ENCODE measurements around the gene RGS6. TPM values are rescaled to one million over a fixed set of nuclear protein-coding genes. Genes with fewer than 3 reads are reported as not detected.

RGS6 gene
- total and polyA plus RNA-seq, 2 experiments from 2014 or later: 0.86 to 0.95 TPM

GRCh38 chr14:72222046-72222445, 289.8 kb downstream of the RGS6 start:
- Histone ChIP-seq H3K27ac (no peak overlapping the region), H3K4me1 (ENCODE audit: low read depth) (no peaks in the 10 kb centered on the region), H3K36me3 (no peaks in the 10 kb centered on the region), H3K9me3 (ENCODE audit: low read depth) (no peaks in the 10 kb centered on the region), H3K27me3 (no peaks in the 10 kb centered on the region), H3K4me3 (no peak overlapping the region)
- no peak for TF ChIP-seq CTCF (IDR thresholded peaks at IDR 0.05; ENCODE audit: low read depth, low read length)
- no peak for DNase-seq (ENCODE audit: low read depth in 1 of 2, low spot score in 1 of 2)

GRCh38 chr14:72236629-72237028, 304.4 kb downstream of the RGS6 start:
- H3K27ac ChIP-seq: no peak overlapping the region

GRCh38 chr14:72237722-72238666, 305.8 kb downstream of the RGS6 start:
- H3K27ac ChIP-seq: no peak overlapping the region
- no peak overlapping the region for H3K4me3 ChIP-seq
- H3K4me1 ChIP-seq (ENCODE audit: low read depth): no peaks in the 10 kb centered on the region
- H3K27me3 ChIP-seq: no peaks in the 10 kb centered on the region
- DNase-seq (ENCODE audit: low read depth in 1 of 2, low spot score in 1 of 2): no peak
- no peak for TF ChIP-seq CTCF (IDR thresholded peaks at IDR 0.05; ENCODE audit: low read depth, low read length)
- H3K9me3 ChIP-seq (ENCODE audit: low read depth): no peaks in the 10 kb centered on the region
- no peaks in the 10 kb centered on the region for H3K36me3 ChIP-seq

More at GRCh38 chr14:72236629-72237028, 304.4 kb downstream of the RGS6 start:
- no peak for DNase-seq (ENCODE audit: low read depth in 1 of 2, low spot score in 1 of 2)
- Histone ChIP-seq H3K4me1 (ENCODE audit: low read depth) (no peaks in the 10 kb centered on the region), H3K9me3 (ENCODE audit: low read depth) (no peaks in the 10 kb centered on the region), H3K27me3 (no peaks in the 10 kb centered on the region), H3K4me3 (no peak overlapping the region), H3K36me3 (no peaks in the 10 kb centered on the region)
- TF ChIP-seq CTCF (IDR thresholded peaks at IDR 0.05; ENCODE audit: low read depth, low read length): no peak

GRCh38 chr14:72243309-72244293, 311.4 kb downstream of the RGS6 start:
- no peaks in the 10 kb centered on the region for H3K27me3 ChIP-seq

More at GRCh38 chr14:72243309-72244293, 311.4 kb downstream of the RGS6 start:
- DNase-seq (ENCODE audit: low read depth in 1 of 2, low spot score in 1 of 2): no peak
- H3K4me3 ChIP-seq: no peak overlapping the region
- no peaks in the 10 kb centered on the region for H3K4me1 ChIP-seq (ENCODE audit: low read depth)
- TF ChIP-seq CTCF (IDR thresholded peaks at IDR 0.05; ENCODE audit: low read depth, low read length): no peak
- H3K27ac ChIP-seq: no peak overlapping the region
- H3K9me3 ChIP-seq (ENCODE audit: low read depth): no peaks in the 10 kb centered on the region
- no peaks in the 10 kb centered on the region for H3K36me3 ChIP-seq

All from cardiac muscle cell (in vitro differentiated cells and primary cell).